ENCODE measurements around the gene YAF2.
A peak's percentile ranks its signal among the peaks of the same experiment; 100 is the strongest.
"Not testable (repeated sequence)": the region's sequence is repeated elsewhere in the genome, so short reads cannot be mapped to it uniquely, and the experiment has no call there.

YAF2 gene

GRCh38 chr12:42255221-42255865 lies 17.3 kb upstream of the YAF2 start:
- DNase-seq (ENCODE audit: low read depth, low spot score): no peak

GRCh38 chr12:42252645-42253044 lies 14.6 kb upstream of the YAF2 start:
- DNase-seq (ENCODE audit: low read depth, low spot score): not testable (repeated sequence)

GRCh38 chr12:42249033-42249432 lies 11.0 kb upstream of the YAF2 start:
- DNase-seq (ENCODE audit: low read depth, low spot score): not testable (repeated sequence)

- DNase-seq (ENCODE audit: low read depth, low spot score): no peak
These were observed 2.2 kb upstream of the YAF2 start for GRCh38 chr12:42240131-42240750.

GRCh38 chr12:42237853-42238239 lies 202 bp downstream of the YAF2 start:
- no peak for DNase-seq (ENCODE audit: low read depth, low spot score)

- DNase-seq (ENCODE audit: low read depth, low spot score): peak; percentile 90
These were observed 796 bp downstream of the YAF2 start for GRCh38 chr12:42237052-42237852.

- no peak for DNase-seq (ENCODE audit: low read depth, low spot score)
These were observed 2.0 kb downstream of the YAF2 start for GRCh38 chr12:42236017-42236416.

- peak; percentile 3 for DNase-seq (ENCODE audit: low read depth, low spot score)
These were observed 2.6 kb downstream of the YAF2 start for GRCh38 chr12:42235426-42235825.

GRCh38 chr12:42234970-42235369 lies 3.1 kb downstream of the YAF2 start:
- DNase-seq (ENCODE audit: low read depth, low spot score): no peak

GRCh38 chr12:42227525-42227924 lies 10.5 kb downstream of the YAF2 start:
- not testable (repeated sequence) for DNase-seq (ENCODE audit: low read depth, low spot score)

GRCh38 chr12:42224501-42224900 lies 13.5 kb downstream of the YAF2 start:
- not testable (repeated sequence) for DNase-seq (ENCODE audit: low read depth, low spot score)

- no peak for DNase-seq (ENCODE audit: low read depth, low spot score)
These were observed 15.3 kb downstream of the YAF2 start for GRCh38 chr12:42222724-42223123.

- DNase-seq (ENCODE audit: low read depth, low spot score): no peak
These were observed 16.3 kb downstream of the YAF2 start for GRCh38 chr12:42221726-42222125.

- peak; percentile 20 for DNase-seq (ENCODE audit: low read depth, low spot score)
These were observed 20.4 kb downstream of the YAF2 start for GRCh38 chr12:42217656-42218055.

GRCh38 chr12:42216737-42217136 lies 21.3 kb downstream of the YAF2 start:
- no peak for DNase-seq (ENCODE audit: low read depth, low spot score)

GRCh38 chr12:42215759-42216158 lies 22.3 kb downstream of the YAF2 start:
- not testable (repeated sequence) for DNase-seq (ENCODE audit: low read depth, low spot score)

GRCh38 chr12:42213954-42214426 lies 24.1 kb downstream of the YAF2 start:
- DNase-seq (ENCODE audit: low read depth, low spot score): peak; percentile 91

- DNase-seq (ENCODE audit: low read depth, low spot score): peak; percentile 19
These were observed 25.0 kb downstream of the YAF2 start for GRCh38 chr12:42213023-42213422.

- no peak for DNase-seq (ENCODE audit: low read depth, low spot score)
These were observed 29.5 kb downstream of the YAF2 start for GRCh38 chr12:42208574-42208973.

GRCh38 chr12:42204819-42205218 lies 33.2 kb downstream of the YAF2 start:
- DNase-seq (ENCODE audit: low read depth, low spot score): no peak

- DNase-seq (ENCODE audit: low read depth, low spot score): no peak
These were observed 33.7 kb downstream of the YAF2 start for GRCh38 chr12:42204362-42204761.

GRCh38 chr12:42201063-42201462 lies 37.0 kb downstream of the YAF2 start:
- DNase-seq (ENCODE audit: low read depth, low spot score): no peak

- no peak for DNase-seq (ENCODE audit: low read depth, low spot score)
These were observed 39.0 kb downstream of the YAF2 start for GRCh38 chr12:42199007-42199406.

Data from astrocyte of the hippocampus (primary cell).